Right renal cortex interstitium (tissue), 3 donors: ENCODE data around the gene LGALS1. TPM values are rescaled to one million over a fixed set of nuclear protein-coding genes. Genes with fewer than 3 reads are reported as not detected.
A peak's percentile ranks its signal among the peaks of the same experiment; 100 is the strongest.
"Not testable (repeated sequence)": the region's sequence is repeated elsewhere in the genome, so short reads cannot be mapped to it uniquely, and the experiment has no call there.

ENCODE experiments used
- DNase-seq, 3 donors: peaks; one replicate each; pipeline ENCODE4 v3.0.0-alpha.2; 2013; ENCODE audit warnings: low read depth in 3 of 3, low spot score in 2 of 3
- polyA plus RNA-seq, 3 donors: library from polyadenylated mRNA; unstranded; fragments of 120-200 nt; gene quantifications; one replicate each; pipeline ENCODE4 v1.2.1, GENCODE V29; 2013; ENCODE audit not compliant: insufficient read length in 3 of 3

Gene LGALS1
- polyA plus RNA-seq, 3 donors = 308 to 363 (median 348) TPM

DNA sequence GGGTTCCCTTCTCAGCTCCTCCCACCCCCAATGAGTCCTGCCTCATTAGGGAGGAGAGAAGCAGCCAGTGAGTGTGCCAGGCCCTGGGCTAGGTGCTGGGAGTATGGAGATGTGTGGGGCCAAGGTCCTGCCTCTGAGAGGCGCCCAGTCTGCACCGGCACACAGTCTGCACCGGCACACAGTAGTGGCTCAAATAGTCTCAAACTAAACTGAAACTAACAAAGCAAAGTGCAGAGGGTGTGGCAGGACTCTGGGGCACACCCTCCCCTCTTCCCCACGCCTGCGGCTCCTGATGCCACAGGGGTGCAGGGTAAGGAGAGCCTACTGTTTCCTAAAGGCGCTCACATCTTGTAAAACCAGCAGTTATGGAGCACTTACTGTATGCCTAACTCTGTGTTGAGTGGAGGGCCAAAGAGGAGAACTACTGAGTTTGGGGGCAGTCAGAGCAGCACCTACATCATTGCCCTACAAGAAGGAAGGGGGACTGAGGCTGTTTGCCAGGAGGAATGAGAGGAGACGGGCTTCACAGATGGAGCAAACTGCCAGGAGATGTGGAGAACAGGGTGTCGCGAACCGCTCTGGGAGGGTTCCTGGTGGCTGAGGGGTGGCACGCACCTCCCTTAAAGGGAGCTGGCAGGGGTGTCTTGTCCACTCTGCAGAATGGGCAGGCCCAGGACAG is 36.9 kb upstream of the LGALS1 start:
- no peak for DNase-seq

DNA sequence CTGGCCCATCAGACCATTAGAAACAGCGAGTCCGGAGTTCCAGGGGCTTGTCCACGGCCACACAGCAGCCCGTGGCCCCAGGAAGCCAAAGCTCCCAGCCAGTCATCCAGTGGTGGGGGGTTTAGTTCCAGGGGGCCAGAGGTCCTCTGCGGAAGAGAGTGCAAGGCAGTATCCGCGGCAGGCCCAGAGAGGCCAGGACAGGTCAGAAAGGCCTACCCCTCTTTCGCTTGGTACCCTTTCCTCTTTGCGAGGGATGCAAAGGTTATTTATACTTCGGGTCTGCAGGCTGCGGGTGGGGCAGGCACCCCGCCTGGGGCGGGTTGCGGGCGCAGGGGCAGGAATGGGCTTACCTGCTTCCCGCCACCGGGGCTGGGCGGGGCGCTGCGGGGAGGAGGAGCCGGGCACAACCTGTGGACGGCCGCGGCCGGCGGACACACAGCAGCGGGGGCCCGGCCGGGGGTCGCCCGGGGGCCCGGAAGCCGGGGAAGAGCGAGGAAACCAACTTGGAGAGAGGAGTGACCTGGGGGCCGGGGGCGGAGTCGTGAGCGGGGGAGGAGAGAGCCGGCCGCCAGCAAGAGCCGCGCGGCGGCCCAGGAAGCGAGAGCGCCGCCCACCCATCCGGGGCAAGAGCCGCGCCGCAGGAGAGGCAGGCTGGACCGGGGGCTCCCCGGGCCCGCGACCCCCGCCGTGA is 36.2 kb upstream of the LGALS1 start, which contains the start of gene SH3BP1:
SH3BP1 (plus strand) TSS at position 600 of the 691 bp plus-strand sequence. CDS start 119 bp downstream, outside the sequence.
- DNase-seq = no peak

DNA sequence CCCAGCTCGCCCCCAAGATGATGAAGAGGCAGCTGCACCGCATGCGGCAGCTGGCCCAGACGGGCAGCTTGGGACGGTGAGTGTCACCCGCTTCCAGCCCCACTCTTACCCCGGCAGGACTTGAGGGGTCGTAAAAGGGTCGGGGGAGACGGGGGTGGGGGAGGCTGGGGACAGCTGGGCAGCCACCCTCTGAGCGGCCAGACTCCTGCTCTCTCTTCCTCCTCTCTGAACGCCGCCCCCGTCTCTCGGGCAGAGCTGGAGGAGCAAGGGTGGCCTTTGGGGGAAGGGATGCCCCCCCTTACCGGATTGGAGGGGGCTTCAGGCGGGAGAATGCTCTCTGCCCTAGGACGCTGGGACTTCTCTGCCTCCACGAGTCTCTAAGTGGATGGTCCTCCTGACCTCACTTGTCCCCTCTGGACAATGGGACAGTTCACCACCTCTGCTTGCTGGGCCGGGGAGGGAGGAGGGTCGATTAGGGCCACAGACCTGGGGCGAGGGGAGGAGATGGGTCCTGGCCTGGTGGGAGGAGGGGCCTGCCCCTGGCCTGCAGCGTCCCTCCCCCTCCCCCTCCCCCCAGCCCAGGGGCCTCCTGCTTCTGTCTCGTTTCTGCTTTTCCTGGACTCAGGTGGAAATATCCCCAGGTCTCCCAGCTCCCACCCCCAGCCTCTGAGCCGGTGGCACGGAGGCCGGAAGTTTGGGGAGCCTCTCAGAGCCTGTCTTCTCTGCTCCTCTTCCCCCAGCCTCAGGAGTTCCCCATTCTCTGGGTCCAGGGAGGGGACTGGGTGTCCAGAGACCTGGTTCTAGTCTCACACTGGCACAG is 35.5 kb upstream of the LGALS1 start:
- DNase-seq = no peak

DNA sequence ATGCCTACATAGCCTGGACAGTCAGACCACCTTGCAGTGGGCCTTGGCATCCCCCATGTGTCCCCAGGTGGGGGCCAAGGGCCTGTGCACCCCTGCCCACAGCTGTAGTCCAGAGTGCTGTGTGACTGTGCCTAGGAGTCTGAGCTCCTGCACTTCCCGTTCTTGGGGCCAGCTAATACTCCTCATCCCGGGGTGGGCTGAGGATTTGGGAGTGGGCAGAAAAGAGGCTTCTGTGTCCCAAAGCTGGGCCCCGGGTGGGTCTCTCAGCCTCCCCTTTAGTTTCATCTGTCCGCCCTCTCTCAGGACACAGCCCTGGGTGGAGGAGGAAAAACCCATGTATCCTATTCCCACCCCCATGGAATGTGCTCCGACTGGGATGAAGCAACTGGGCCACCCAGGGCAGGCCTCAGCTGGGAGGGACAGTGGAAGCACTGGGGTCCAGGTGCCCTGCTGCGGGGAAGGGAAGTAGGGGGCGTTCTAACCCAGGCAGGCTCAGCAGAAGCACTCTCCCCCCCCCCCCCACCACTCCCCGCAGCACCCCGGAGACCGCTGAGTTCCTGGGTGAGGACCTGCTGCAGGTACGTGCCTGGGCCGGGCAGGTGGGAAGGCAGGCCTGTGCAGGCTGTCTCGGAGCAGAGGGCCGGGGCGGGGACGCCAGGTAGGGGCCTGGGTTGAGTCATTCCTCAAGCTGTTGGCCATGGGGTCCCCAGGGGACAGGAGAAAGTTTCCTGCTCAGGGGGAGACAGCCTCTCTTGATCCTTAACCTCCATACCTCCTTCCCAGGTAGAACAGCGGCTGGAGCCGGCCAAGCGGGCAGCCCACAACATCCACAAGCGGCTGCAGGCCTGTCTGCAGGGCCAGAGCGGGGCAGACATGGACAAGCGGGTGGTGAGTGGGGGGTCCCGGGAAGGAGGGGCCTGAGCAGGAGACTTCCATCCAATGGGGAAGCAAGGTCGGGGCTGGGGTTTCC is 34.6 kb upstream of the LGALS1 start:
- DNase-seq = no peak

DNA sequence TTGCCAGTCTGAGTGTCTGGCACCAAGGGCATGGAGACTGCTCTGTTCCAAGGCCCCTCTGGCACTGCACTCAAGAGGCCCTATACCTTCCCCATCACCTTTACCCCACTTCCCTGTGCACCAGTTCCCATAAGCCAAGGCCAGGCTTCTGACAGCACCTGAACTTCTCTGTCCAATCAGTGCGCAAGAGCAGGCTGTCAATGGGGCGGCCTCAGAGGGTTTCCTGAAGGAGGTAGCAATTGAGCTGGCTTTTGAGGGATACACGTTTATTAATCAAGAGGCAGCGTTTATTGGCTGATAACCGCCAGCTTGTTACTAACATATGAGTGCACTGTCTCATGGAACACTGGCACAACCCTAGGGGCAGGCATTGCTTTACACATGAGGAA is 33.9 kb upstream of the LGALS1 start:
- no peak for DNase-seq

DNA sequence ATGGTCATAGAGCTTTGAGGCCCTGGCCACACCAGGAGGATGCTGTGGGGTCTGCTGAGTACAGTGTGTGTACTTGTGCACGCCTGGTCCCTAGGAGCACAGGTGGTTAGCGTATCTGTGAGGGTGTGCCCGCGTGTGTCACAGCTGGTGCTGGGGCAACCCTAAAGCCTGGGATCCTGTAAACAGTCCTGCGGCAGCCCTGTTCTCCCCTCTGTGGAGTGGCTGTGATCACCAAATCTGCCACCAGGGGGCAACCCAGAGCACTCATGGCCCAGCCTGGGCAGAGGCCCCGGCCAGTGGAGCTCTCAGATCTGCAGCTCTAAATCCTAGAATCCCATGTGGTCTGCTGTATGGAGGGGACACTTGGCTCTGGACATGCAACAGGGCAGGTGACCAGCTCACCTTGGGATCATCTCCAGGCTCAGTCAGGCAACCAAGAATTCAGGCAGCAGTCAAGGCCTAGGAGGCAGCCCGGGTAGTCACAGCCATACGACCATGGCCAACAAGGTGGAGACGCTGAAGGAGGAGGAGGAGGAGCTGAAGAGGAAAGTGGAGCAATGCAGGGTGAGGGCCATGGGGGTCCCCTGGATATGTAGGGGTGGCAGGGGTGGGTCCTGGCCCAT is 32.1 kb upstream of the LGALS1 start:
- DNase-seq = no peak

DNA sequence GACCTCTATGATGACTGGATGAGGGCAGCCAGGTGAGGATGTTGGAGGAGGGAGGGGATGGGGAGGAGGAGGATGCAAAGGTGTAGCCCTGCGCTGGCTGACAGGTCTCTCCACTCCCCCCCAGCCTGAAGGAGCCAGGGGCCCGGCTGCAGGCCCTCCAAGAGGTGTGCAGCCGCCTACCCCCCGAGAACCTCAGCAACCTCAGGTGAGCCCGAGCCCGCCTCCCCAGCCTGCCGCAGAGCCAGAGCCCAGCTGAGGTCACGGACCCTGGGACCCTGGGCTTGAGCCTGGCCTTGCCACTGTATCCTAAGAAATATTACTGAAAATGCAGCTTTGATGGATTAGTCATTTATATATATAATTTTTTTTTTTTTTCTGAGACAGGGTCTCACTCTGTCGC is 28.1 kb upstream of the LGALS1 start:
- DNase-seq = no peak

DNA sequence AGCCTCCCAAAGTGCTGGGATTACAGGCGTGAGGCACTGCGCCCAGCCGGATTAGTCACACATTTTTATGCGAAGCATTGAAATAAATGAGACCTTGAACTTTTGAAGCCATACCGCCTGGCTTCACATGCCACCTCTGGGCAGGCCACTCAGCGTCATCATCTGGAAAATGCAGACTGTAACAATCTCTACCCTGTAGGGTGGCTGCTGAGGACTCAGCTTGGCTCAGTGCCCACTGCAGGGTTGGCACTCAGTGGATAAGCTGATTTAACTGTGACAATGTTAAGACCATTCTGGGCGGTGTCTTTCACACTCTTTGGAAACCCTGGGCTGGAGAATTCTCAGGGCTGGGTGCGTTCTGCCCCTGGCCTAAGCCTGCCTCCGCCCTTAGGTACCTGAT is 27.5 kb upstream of the LGALS1 start:
- DNase-seq = no peak

DNA sequence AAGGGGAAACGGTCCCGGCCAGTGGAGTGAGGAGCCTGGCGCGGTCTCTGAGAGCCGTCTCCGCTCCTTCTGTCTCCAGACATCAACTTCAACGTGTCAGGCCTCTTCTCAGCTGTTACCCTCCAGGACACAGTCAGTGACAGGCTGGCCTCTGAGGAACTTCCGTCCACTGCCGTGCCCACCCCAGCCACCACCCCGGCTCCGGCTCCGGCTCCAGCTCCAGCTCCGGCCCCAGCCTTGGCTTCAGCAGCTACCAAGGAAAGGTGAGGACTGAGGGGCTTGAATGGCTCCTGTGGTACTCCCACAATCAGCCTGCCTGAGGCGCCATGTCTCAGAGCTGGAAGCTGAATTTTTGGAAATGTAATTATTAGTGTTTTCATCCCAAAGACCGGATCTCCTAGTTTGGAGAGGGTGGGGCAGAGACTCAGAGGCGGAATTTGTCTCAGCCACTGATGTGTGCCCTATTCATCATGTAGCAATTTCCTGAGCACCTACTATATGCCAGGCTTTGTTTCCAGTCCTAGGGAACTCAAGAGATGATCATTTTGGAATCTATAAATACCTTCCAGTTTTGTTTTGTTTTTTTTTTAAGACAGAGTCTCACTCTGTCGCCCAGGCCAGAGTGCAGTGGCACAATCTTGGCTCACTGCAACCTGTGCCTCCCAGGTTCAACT is 24.8 kb upstream of the LGALS1 start:
- DNase-seq = no peak

DNA sequence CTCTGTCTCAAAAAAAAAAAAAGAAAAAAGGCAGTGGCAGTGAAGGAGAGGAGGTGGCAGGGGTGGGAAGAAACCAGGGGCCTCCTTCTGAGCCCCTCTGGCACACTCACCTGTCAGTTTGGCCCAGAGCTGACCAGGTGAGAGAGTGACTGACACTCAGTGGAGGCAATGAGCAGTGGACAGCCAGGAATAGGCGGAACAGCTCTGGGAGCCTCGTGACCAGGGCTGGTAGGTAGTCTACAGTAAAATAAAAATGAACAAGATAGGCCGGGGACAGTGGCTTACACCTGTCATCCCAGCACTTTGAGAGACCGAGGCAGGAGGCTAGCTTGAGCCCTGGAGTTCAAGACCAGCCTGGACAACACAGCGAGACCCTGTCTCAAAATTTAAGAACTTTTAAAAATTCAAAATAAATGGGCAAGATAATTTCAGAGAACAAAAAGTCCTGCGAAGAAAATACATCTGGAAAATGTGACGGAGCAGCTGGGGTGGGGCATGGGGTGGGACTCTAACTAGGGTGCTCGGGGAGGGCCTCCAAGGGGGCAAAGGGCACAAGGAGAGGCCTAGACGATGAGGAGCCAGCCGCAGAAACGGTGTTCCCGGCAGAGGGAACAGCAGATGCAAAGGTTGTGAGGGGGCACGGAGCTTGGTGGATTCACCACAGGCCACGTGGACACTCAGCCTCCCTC is 20.7 kb upstream of the LGALS1 start:
- DNase-seq = no peak

DNA sequence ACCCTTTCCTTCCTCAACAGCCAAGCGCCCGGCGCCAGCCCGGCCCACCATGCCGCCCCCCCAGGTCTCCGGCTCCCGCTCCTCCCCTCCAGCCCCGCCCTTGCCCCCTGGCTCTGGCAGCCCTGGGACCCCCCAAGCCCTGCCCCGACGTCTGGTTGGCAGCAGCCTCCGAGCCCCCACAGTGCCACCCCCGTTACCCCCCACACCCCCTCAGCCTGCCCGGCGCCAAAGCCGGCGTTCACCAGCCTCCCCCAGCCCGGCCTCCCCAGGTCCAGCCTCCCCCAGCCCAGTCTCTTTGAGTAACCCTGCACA is 20.2 kb upstream of the LGALS1 start:
- DNase-seq = no peak

DNA sequence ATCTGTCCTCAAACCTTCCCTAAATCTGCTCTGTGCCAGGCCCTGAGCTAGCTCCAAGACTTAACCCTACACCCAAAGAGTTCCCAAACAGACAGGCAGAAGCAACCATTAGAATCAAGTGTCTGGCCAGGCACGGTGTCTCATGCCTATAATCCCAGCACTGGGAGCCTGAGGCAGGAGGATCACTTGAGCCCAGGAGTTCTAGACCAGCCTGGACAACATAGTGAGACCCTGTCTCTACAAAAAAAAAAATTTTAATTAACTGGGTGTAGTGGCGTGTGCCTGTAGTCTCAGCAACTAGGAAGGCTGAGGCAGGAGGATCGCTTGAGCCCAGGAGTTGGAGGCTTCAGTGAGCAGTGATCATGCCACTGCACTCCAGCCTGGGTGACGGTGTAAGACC is 18.9 kb upstream of the LGALS1 start:
- DNase-seq = not testable (repeated sequence)

DNA sequence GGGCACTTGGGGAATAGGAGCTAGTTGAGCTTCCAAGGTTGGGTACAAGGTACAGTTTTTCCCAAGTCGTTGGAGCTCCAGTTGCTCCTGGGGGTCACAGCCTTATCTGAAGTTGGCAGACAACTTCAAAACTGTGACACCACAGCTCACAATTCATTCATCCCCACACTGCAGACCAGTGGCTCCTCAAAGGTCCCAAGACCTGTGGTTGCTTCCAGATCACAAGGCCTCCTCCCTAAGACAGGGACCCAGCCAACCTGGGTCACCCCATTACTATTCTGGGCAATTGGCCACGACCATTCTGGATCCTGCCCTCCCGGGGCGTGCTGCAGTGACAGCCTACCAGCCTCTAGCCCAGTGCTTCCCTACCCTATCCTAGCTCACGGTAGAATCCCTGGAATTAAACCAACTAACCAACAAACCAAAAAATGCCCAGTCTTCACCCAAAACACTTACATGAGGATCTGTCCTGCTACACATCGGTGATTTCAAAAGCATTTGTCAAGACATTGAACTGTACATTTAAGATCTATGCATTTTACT is 17.8 kb upstream of the LGALS1 start:
- DNase-seq = no peak

DNA sequence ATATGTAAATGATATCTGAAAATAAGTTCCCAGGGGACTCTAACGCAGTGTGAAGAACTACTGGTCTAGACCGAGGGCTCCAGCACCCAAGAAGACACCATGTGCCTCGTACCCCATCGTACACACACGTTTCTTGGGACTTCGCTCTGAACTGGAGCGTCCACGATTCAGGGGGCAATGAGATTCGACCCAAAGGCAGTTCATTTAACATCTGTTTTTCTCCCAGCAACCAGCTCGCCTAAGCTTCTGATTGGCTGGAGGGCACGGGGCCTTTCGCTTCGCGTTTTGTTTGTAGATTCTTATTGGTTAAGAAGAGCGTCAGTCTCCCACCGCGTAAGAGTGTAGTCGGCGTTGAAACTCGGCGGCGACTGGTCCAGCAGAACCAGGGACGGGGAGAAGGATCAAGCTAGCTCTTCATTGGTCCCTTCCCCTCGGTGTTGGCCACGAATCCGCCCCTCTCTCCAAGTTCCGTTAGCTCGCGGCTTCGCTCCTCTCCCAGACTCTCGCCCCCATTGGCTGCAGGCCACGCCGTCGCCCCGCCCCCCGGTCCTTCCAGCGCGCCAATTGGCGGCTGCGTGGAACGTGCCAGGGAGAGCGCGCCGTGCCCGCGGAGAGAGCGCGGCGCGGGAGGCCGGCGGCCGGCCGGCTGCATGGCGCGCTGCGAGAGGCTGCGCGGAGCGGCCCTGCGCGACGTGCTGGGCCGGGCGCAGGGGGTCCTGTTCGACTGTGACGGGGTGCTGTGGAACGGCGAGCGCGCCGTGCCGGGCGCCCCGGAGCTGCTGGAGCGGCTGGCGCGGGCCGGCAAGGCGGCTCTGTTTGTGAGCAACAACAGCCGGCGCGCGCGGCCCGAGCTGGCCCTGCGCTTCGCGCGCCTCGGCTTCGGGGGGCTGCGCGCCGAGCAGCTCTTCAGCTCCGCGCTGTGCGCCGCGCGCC is 17.0 kb upstream of the LGALS1 start, which contains the start of gene PDXP:
PDXP (plus strand) TSS at position 591 of the 933 bp plus-strand sequence; CDS start at position 651, 60 bp downstream.
- DNase-seq = peak; percentile 98 to 100 (median 99)

DNA sequence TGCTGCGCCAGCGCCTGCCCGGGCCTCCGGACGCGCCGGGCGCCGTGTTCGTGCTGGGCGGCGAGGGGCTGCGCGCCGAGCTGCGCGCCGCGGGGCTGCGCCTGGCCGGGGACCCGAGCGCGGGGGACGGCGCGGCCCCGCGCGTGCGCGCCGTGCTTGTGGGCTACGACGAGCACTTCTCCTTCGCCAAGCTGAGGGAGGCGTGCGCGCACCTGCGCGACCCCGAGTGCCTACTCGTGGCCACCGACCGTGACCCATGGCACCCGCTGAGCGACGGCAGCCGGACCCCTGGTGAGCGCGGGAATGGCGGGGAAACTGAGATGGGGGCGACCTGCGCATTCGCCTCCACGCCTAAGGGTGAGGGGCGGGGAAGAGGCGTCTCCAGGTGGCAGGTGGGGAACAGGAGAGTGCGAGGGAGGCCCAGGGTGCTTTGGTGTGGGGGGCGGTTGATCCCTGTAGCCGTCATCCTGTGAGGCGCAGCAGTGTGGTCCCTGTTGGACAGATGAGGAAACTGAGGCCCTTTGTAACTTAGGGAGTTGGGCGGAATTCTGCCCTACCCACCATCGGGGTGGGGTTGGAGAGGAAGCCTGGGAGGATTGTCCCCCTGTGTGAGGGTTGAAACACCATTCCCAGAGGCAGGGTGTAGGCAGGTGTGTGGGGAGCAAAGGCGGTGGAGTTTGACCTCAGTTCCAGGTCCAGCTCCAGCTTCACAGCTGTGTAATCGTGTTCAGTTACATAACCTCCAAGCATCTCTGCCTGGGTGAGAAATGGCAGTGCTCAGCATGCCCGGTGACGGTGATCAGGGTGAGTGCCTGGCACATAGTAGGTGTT is 16.2 kb upstream of the LGALS1 start:
- DNase-seq = no peak

DNA sequence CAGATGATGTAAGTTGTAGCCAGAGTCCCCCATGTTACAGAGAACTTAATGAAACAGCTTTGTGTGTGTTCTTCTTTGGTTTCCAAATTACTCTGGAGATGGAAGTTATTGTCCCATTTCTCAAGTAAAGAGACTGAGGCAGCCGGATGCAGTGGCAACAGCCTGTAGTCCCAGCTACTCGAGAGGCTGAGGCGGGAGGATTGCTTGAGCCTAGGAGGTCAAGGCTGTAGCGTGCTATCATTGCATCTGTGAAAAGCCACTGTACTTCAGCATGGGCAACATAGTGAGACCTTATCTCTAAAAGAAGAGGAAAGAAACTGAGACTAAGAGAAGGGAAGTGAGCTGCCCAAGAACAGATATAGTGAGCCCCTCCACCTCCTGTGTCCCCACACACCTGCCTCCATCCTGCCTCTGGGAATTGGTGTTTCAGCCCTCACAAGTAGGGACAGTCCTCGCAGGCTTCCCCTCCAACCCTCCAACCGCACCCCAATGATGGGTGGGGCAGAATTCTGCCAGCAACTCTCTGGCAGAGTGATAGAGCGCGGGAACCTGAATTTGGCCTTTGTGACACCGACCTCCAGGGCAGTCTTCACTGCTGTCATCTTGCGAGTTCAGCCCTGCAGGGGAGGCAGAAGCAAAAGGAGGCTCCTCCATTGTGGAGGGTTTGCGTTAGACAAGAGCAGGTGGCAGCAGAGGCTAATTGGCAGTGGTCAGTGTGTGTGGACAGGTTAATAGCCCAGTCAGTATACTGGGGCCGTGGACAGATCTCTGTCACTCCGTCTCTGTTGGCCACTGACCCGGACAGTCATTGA is 15.3 kb upstream of the LGALS1 start:
- no peak for DNase-seq
